ENCODE results near the gene JPH2.

DNA sequence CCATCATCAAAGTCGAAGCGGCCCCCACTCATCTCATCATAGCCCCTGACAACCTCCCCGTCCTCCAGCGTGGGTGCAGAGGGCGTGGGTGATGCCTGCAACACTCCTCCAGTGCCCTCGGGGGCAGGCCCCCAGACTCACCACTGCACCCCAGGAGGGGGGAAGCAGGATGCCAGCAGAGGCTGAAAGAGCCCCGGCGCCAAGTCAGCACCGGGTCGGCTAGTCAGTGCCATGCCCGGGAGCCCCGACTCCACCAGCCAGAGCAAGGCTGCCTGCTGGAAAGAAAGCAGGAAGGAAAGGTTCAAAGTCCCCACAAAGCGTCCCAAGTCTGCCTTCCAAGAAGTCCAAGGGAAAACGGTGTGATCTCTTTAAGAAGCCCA is 324 bp downstream of the JPH2 start:
- TF ChIP-seq, protein P1, sequence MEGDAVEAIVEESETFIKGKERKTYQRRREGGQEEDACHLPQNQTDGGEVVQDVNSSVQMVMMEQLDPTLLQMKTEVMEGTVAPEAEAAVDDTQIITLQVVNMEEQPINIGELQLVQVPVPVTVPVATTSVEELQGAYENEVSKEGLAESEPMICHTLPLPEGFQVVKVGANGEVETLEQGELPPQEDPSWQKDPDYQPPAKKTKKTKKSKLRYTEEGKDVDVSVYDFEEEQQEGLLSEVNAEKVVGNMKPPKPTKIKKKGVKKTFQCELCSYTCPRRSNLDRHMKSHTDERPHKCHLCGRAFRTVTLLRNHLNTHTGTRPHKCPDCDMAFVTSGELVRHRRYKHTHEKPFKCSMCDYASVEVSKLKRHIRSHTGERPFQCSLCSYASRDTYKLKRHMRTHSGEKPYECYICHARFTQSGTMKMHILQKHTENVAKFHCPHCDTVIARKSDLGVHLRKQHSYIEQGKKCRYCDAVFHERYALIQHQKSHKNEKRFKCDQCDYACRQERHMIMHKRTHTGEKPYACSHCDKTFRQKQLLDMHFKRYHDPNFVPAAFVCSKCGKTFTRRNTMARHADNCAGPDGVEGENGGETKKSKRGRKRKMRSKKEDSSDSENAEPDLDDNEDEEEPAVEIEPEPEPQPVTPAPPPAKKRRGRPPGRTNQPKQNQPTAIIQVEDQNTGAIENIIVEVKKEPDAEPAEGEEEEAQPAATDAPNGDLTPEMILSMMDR (IDR thresholded peaks at IDR 0.05), result no peak
- TF ChIP-seq POLR2AphosphoS5 (IDR thresholded peaks at IDR 0.05) (no peak), POLR2A (IDR thresholded peaks at IDR 0.05) (no peak), EP300 (IDR thresholded peaks at IDR 0.05) (no peak)
